GM10266 (cell line): ENCODE results near the gene PDS5A.

Experiments used
- DNase-seq: peaks from one replicate; pipeline ENCODE4 v3.0.0; 2012; ENCODE audit errors: extremely low spot score
- CTCF ChIP-seq: IDR thresholded peaks from 2 replicates; pipeline ENCODE4 v1.5.1; 2012; ENCODE audit warnings: mild to moderate bottlenecking, low read depth; ENCODE audit not compliant: control insufficient read depth, insufficient read depth; ENCODE audit errors: missing control alignments

Gene PDS5A

DNA sequence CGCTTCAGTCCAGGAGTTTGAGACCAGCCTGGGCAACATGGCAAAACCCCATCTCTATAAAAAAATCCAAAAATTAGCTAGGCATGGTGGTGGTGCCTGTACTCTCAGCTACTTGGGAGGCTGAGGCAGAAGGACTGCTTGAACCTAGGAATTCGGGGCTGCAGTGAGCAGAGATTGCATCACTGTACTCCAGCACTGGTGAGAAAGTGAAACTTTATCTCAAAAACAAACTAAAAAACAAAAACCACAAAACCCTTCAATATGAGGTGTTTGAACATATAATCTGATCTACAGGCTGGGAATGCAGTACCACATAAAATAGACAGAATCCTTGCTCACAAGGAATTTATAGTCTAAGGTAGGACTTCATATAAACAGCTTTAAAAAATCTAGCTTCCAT is 103.9 kb downstream of the PDS5A start:
- no peak for TF ChIP-seq CTCF
- DNase-seq, result no peak

DNA sequence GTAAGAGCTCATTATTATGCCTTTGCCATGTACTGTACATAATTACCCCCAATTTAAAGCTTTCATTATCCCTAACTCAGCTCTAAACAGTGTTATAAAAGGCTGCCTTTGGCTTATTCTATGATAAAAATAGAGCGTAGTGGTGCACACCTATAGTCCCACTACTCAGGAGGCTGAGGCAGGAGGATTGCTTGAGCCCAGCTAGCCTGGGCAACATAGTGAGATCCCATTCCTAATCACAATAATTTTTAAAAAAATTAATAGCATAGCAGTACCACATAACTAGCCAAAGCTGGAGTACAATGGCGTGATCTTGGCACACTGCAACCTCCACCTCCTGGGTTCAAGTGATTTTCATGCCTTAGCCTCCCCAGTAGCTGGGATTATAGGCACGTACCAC is 112.4 kb downstream of the PDS5A start:
- no peak for DNase-seq
- TF ChIP-seq CTCF, result no peak

GRCh38 chr4:39864391-39864790 is 113.3 kb downstream of the PDS5A start:
- no peak for TF ChIP-seq CTCF
- DNase-seq, result no peak

DNA sequence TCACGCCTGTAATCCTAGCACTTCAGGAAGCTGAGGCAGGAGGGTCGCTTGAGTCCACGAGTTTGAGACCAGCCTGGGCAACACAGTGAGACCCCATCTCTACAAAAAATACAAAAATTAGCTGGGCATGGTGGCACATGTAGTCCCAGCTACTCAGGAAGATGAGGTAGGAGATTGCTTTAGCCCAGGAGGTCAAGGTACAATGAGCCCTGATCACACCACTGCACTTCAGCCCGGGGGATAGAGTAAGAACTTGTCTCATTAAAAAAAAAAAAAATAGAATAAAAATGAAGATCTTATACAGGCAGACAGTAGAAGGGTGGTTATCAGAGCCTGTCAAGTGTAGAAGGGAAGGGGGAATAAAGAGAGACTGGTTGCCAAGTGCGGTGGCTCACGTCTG is 116.9 kb downstream of the PDS5A start:
- no peak for TF ChIP-seq CTCF
- DNase-seq, result no peak

GRCh38 chr4:39855909-39856512 is 121.7 kb downstream of the PDS5A start:
- DNase-seq, result no peak
- no peak for TF ChIP-seq CTCF

DNA sequence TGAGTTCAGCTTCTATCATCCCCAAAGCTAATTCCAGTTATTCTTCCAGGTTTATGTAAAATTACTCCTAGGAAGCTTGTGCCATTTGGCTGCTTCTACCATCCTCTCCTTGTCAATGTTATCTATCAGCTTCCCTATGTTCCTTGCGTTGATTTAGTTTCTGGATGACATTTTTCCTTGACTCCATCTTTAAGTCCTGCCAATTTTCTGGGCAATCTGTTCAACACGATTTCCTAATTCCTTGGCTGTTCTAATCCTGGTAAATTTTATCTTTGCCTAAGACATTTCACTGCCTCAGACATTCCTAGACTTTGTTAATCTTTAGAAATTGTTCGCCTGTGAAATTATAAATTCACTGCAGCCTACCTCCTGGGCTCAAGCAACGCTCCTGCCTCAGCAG is 125.1 kb downstream of the PDS5A start:
- TF ChIP-seq CTCF, result no peak
- DNase-seq, result no peak

DNA sequence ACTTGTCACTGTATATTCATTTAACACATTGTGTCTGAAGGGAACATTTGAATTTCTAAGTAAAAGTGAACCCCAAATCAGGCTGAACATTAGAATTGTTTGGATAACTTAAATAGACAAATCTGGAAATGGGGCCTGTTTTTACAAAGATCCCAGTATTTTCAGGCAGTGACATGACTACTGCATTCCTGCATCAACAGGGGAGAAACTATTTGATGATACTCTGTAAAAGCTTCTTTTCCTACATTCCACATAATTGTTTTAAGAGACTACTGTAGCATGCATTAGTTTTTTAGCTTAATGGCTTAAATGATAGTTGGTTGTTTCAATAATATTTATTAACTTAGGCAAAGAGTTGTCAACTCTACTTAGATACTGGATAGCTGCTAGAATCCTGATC is 127.0 kb downstream of the PDS5A start:
- no peak for DNase-seq

More for the DNA sequence above, 127.0 kb downstream of the PDS5A start:
- no peak for TF ChIP-seq CTCF
